Peyer's patch (tissue), 4 donors: Measurements from ENCODE around the gene MAST1. TPM values are rescaled to one million over a fixed set of nuclear protein-coding genes. Genes with fewer than 3 reads are reported as not detected.

Experiments used
- DNase-seq, 3 donors: peaks; one replicate each; pipeline ENCODE4 v3.0.0-alpha.2; 2017 to 2019
- H3K27ac ChIP-seq, 4 donors: fragments of 200-600 bp; sonication (generic); one replicate each; pipeline ENCODE4 v1.5.1; 2016 to 2019
- H3K27me3 ChIP-seq, 2 donors: fragments of 200-600 bp; sonication (generic); one replicate each; pipeline ENCODE4 v1.5.1; 2019
- H3K36me3 ChIP-seq, 3 donors: fragments of 200-600 bp; sonication (generic); one replicate each; pipeline ENCODE4 v1.5.1; 2016 to 2019
- H3K4me1 ChIP-seq, 4 donors: fragments of 200-600 bp; sonication (generic); one replicate each; pipeline ENCODE4 v1.5.1; 2016 to 2019
- H3K4me3 ChIP-seq, 4 donors: fragments of 200-600 bp; sonication (generic); 1 replicate in 3 of 4; 2 replicates in 1 of 4; pipeline ENCODE4 v1.5.1; 2016 to 2019; ENCODE audit warnings: mild to moderate bottlenecking in 1 of 4
- H3K9me3 ChIP-seq, 4 donors: fragments of 200-600 bp; sonication (generic); one replicate each; pipeline ENCODE4 v1.5.1; 2016 to 2019; ENCODE audit warnings: mild to moderate bottlenecking in 1 of 4
- POLR2A ChIP-seq, 2 donors: fragments of 450-650 bp; IDR thresholded peaks; one replicate each; pipeline ENCODE4 v1.5.1; 2017; ENCODE audit warnings: antibody characterized with exemption in 2 of 2, mild to moderate bottlenecking in 2 of 2, moderate library complexity in 2 of 2
- total RNA-seq, 4 donors: library from RNA; depleted of rRNA; stranded (reverse); fragments of >200 nt; gene quantifications; one replicate each; pipeline ENCODE4 v1.1.0, GENCODE V29; 2016
- TF ChIP-seq, protein P1 (sequence below), 6 experiments: fragments of 450-650 bp in 4 of 6; fragments of 200-600 bp in 2 of 6; sonication (generic) in 1 of 6; IDR thresholded peaks; one replicate each; pipeline ENCODE4 v1.5.1; 2017 to 2019; ENCODE audit warnings: antibody characterized with exemption in 6 of 6, mild to moderate bottlenecking in 3 of 6, moderate library complexity in 1 of 6

MAST1 gene
- total RNA-seq, 4 donors from 2014 or later, result 0.27 TPM; not detected in 3

DNA sequence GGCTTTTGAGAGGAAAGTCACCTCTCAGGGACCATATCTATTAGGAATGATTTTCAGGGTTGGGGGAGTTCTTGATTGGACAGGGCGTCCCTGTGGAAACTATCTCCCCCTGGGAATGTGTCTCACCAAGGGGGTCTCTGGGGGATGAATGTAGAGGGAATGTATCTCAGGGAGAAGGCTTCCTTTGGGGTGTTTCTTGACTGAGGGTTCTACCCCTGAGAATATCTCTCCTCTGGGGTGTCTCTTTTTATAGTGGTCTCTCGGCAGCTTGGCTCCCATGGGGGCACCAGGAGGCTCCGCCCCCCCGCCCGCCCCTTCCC is 4.9 kb upstream of the MAST1 start:
- TF ChIP-seq POLR2A (IDR thresholded peaks at IDR 0.05), result no peak
- Histone ChIP-seq H3K9me3 (peaks cover 0 to 3% (median 0%) of the 10 kb centered on the region in 4 donors), H3K36me3 (no peaks in the 10 kb centered on the region), H3K4me3 (peak overlapping the region in 3 of 4 donors; percentile 46 to 52 (median 48)), H3K27ac (no peak overlapping the region), H3K27me3 (peaks cover 0 to 50% of the 10 kb centered on the region in 2 donors), H3K4me1 (peaks cover 0 to 27% (median 7%) of the 10 kb centered on the region in 4 donors)
- no peak for DNase-seq

DNA sequence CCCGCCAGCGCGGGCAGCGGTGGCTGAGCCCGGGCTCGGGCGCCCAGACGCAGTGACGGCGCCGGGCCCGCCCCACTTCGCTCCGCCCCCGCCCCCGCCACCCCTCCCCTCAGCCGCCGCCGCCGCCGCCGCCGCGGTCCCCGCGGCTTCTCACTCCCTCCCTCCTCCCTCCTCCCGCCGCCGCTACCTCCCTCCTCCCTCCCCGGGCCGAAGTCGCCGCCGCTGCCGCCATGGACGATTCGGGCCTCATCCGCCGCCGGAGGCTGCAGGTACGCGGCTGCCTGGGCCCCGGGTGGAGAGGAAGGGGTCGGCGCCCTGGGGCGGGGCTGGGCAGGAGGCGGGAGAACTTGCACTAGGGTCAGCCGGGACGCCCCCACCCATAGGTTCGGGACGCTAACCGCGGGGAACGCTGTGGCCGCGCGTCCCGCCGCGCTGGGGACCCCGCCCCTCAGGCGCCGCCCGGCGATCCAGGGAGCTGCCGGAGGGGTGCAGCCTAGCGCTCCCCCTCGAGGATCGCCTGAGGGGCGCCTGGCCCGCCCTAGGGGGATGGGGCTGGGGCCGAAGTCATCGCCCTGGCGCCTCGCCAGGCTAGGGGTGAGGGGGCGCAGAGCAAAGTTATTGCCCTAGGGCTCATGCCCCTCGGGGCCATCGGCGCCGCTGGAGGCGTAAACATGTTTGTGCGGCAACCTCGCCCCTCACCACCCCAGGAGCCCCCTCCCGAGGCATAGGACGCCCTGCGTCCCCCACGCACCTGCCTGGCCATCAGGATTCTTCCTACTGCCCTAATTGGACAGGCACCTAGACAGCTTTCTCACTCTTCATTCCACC is 4.4 kb upstream of the MAST1 start:
- peak overlapping the region; percentile 18 to 52 (median 47) for H3K4me3 ChIP-seq
- no peak overlapping the region for H3K27ac ChIP-seq
- no peak for DNase-seq
- peaks cover 0 to 31% (median 13%) of the 10 kb centered on the region in 4 donors for H3K4me1 ChIP-seq
- H3K9me3 ChIP-seq, result peaks cover 0 to 3% (median 0%) of the 10 kb centered on the region in 4 donors
- H3K36me3 ChIP-seq, result no peaks in the 10 kb centered on the region
- peaks cover 0 to 54% of the 10 kb centered on the region in 2 donors for H3K27me3 ChIP-seq
- no peak for TF ChIP-seq POLR2A (IDR thresholded peaks at IDR 0.05)
- TF ChIP-seq, protein P1, sequence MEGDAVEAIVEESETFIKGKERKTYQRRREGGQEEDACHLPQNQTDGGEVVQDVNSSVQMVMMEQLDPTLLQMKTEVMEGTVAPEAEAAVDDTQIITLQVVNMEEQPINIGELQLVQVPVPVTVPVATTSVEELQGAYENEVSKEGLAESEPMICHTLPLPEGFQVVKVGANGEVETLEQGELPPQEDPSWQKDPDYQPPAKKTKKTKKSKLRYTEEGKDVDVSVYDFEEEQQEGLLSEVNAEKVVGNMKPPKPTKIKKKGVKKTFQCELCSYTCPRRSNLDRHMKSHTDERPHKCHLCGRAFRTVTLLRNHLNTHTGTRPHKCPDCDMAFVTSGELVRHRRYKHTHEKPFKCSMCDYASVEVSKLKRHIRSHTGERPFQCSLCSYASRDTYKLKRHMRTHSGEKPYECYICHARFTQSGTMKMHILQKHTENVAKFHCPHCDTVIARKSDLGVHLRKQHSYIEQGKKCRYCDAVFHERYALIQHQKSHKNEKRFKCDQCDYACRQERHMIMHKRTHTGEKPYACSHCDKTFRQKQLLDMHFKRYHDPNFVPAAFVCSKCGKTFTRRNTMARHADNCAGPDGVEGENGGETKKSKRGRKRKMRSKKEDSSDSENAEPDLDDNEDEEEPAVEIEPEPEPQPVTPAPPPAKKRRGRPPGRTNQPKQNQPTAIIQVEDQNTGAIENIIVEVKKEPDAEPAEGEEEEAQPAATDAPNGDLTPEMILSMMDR (IDR thresholded peaks at IDR 0.05), result no peak

DNA sequence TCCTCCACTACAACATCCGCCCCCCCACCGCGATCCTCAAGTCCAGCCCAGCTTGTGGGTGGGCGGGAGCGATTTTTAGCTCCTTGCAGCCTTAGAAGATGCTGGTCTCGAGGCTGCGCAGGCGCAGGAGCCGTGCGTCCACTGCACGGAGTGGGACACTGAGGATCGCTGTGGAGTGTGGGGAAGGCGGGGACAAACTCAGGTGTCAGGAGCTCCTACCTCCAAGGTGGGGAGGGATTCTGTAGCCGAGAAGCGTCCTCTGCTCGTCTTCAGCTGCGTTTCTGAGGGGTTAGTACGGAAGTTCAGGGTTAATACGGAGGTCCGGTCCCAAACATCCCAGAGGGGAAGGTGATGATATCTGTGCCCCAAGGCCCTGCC is 3.8 kb upstream of the MAST1 start, which contains the start of gene RTBDN:
Gene RTBDN (minus strand): TSS at position 14 of the 378 bp plus-strand sequence. CDS start 4,600 bp downstream, outside the sequence.
- H3K36me3 ChIP-seq, result no peaks in the 10 kb centered on the region
- DNase-seq, result no peak
- TF ChIP-seq, protein P1 (IDR thresholded peaks at IDR 0.05), result no peak
- no peak for TF ChIP-seq POLR2A (IDR thresholded peaks at IDR 0.05)
- peak within 1 kb of the TSS; percentile 18 to 52 (median 47) for H3K4me3 ChIP-seq
- peaks cover 0 to 32% (median 14%) of the 10 kb centered on the region in 4 donors for H3K4me1 ChIP-seq
- H3K9me3 ChIP-seq, result peaks cover 0 to 3% (median 0%) of the 10 kb centered on the region in 4 donors
- H3K27me3 ChIP-seq, result peaks cover 0 to 57% of the 10 kb centered on the region in 2 donors
- H3K27ac ChIP-seq, result no peak within 1 kb of the TSS

DNA sequence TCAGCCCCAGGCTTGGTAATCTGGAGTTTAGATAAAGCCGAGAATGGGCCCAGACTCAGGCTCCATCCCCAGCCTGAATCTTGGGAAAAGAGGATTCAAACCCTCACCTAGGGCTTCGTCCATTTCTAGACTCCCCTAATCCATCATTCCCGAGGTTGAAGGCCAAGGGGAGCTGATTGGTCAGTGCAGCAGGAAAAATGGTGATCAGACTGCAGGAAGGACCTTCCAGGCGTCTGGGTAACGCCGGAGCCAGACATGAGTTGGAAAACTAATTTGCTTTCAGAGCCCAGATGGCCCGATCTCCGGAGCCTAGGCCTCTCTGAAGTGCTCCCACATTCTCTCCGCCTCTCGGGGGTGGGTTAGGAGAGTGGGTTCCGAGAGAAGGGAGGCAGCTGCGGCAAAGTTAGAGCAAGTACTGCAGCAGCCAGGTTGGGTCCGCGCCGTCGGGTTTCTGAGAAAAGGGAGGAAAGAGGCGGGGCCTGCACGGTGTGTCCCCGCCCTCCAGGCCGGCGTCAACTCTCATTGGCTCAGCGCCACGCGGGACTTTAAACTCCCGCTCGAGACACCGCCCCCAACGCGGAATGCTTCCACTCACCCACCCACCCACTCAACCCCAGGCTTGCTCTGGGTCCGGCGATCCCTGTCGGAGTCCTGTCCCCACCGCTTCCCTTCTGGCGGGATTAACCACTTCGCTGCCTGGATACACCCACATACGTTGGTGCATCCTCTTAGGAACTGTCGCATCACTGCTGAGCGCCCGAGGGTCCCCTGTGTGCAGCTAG is 3.1 kb upstream of the MAST1 start:
- H3K36me3 ChIP-seq, result no peaks in the 10 kb centered on the region
- H3K27me3 ChIP-seq, result peaks cover 0 to 59% of the 10 kb centered on the region in 2 donors
- peaks cover 0 to 3% (median 0%) of the 10 kb centered on the region in 4 donors for H3K9me3 ChIP-seq
- no peak overlapping the region for H3K4me3 ChIP-seq
- peaks cover 0 to 32% (median 14%) of the 10 kb centered on the region in 4 donors for H3K4me1 ChIP-seq
- TF ChIP-seq, protein P1 (IDR thresholded peaks at IDR 0.05), result no peak
- TF ChIP-seq POLR2A (IDR thresholded peaks at IDR 0.05), result no peak
- DNase-seq, result no peak
- H3K27ac ChIP-seq, result no peak overlapping the region

DNA sequence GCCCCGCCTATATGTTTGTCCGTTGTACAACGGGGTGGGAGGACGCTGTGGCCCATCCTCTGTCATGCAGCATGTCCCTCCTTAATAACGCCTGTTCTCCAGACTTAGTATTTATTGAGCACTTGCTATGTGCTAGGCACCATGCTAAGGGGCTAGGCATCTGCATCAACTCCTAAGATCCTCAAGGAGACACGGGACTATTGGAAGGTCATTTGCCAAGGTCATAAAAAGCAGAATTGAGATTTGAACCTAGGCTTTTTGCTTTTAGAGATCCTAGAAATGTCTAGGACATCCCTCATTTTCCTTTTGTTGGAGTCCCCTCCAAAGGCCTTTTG is 1.8 kb upstream of the MAST1 start:
- no peak overlapping the region for H3K27ac ChIP-seq
- no peak overlapping the region for H3K4me3 ChIP-seq
- no peak for DNase-seq
- no peak for TF ChIP-seq POLR2A (IDR thresholded peaks at IDR 0.05)
- TF ChIP-seq, protein P1 (IDR thresholded peaks at IDR 0.05), result no peak
- peaks cover 0 to 71% of the 10 kb centered on the region in 2 donors for H3K27me3 ChIP-seq
- H3K9me3 ChIP-seq, result peaks cover 0 to 3% (median 0%) of the 10 kb centered on the region in 4 donors
- H3K36me3 ChIP-seq, result no peaks in the 10 kb centered on the region
- peaks cover 0 to 40% (median 17%) of the 10 kb centered on the region in 4 donors for H3K4me1 ChIP-seq
